Prostate gland (tissue), 2 donors: ENCODE results near the gene CCDC106. TPM values are rescaled to one million over a fixed set of nuclear protein-coding genes. Genes with fewer than 3 reads are reported as not detected.

Experiments used
- DNase-seq: peaks from one replicate; pipeline ENCODE4 v3.0.0-alpha.2; 2019; ENCODE audit warnings: low spot score
- H3K27ac ChIP-seq, 2 donors: fragments of 200-600 bp; sonication (generic); 2 replicates each; pipeline ENCODE4 v1.5.1; 2017 to 2019
- H3K27me3 ChIP-seq: fragments of 200-600 bp; sonication (generic); replicated peaks from 2 replicates; pipeline ENCODE4 v1.5.1; 2019; ENCODE audit not compliant: insufficient read depth
- H3K36me3 ChIP-seq, 2 donors: fragments of 200-600 bp; sonication (generic); 1 replicate in 1 of 2; 2 replicates in 1 of 2; pipeline versions ENCODE4 v1.5.1 to v1.8.1; 2017 to 2019
- H3K4me1 ChIP-seq: fragments of 200-600 bp; sonication (generic); replicated peaks from 2 replicates; pipeline ENCODE4 v1.5.1; 2019
- H3K4me3 ChIP-seq, 2 donors: fragments of 200-600 bp; sonication (generic); 2 replicates each; pipeline ENCODE4 v1.5.1; 2017 to 2019
- H3K9me3 ChIP-seq: fragments of 200-600 bp; sonication (generic); 2 replicates; pipeline ENCODE4 v1.5.1; 2017
- POLR2A ChIP-seq: fragments of 450-650 bp; IDR thresholded peaks from one replicate; pipeline ENCODE4 v1.6.1; 2016; ENCODE audit warnings: antibody characterized with exemption, mild to moderate bottlenecking
- POLR2AphosphoS5 ChIP-seq: sonication (generic); formaldehyde crosslinking; IDR thresholded peaks from one replicate; pipeline ENCODE4 v1.6.1; 2017; ENCODE audit warnings: antibody characterized with exemption
- WGBS: methylation state at CpG from one replicate; pipeline ENCODE4 v1.1.5; 2018; 5-methylcytosine and 5-hydroxymethylcytosine counted together
- intact Hi-C: fragments of 100-400 bp; cut with DNase I; formaldehyde crosslinking; loops from one replicate; pipeline ENCODE4 v1.14.2; 2022
- total RNA-seq, 2 donors: library from RNA; depleted of rRNA; stranded (reverse); fragments of >200 nt; gene quantifications; one replicate each; pipeline ENCODE4 v1.1.0, GENCODE V29; 2016
- TF ChIP-seq, protein P1 (sequence below), 4 experiments: fragments of 200-600 bp in 2 of 4; fragments of 450-650 bp in 2 of 4; sonication (generic) in 2 of 4; IDR thresholded peaks; 1 replicate in 3 of 4; 2 replicates in 1 of 4; pipeline ENCODE4 v1.5.1; 2016 to 2019; ENCODE audit warnings: antibody characterized with exemption in 4 of 4, mild to moderate bottlenecking in 2 of 4, moderate library complexity in 2 of 4

Gene CCDC106
- total RNA-seq, 2 donors from 2014 or later: 17.7 to 70.2 TPM

DNA sequence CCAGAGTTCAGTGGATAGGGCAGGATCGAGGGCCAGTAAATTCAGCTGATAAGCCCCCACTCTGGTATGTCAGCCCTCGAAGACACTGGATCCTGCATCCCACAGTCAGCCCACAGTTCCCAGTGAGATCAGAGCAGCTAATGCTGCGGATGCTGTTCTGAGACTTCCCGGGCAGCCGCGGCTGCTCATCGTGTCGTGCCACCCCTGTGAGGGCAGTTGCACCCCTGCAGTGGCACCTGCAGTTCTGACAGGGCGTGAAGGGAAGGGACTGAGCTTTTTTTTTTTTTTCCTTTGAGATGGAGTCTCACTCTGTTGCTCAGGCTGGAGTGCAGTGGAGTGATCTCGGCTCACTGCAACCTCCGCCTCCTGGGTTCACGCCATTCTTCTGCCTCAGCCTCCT is 19.5 kb downstream of the CCDC106 start:
- intact Hi-C loops: no loop called here
- H3K9me3 ChIP-seq: no peaks in the 10 kb centered on the region
- DNase-seq: no peak
- TF ChIP-seq POLR2A (no peak), POLR2AphosphoS5 (no peak)
- TF ChIP-seq, protein P1, sequence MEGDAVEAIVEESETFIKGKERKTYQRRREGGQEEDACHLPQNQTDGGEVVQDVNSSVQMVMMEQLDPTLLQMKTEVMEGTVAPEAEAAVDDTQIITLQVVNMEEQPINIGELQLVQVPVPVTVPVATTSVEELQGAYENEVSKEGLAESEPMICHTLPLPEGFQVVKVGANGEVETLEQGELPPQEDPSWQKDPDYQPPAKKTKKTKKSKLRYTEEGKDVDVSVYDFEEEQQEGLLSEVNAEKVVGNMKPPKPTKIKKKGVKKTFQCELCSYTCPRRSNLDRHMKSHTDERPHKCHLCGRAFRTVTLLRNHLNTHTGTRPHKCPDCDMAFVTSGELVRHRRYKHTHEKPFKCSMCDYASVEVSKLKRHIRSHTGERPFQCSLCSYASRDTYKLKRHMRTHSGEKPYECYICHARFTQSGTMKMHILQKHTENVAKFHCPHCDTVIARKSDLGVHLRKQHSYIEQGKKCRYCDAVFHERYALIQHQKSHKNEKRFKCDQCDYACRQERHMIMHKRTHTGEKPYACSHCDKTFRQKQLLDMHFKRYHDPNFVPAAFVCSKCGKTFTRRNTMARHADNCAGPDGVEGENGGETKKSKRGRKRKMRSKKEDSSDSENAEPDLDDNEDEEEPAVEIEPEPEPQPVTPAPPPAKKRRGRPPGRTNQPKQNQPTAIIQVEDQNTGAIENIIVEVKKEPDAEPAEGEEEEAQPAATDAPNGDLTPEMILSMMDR (IDR thresholded peaks at IDR 0.05): no peak
- 88% methylated on average over 12 of the region's 12 CpGs for WGBS
- no peaks in the 10 kb centered on the region for H3K27me3 ChIP-seq
- H3K36me3 ChIP-seq: peaks cover 36 to 53% of the 10 kb centered on the region in 2 donors
- no peaks in the 10 kb centered on the region for H3K4me1 ChIP-seq
- H3K4me3 ChIP-seq: no peak overlapping the region
- no peak overlapping the region for H3K27ac ChIP-seq

DNA sequence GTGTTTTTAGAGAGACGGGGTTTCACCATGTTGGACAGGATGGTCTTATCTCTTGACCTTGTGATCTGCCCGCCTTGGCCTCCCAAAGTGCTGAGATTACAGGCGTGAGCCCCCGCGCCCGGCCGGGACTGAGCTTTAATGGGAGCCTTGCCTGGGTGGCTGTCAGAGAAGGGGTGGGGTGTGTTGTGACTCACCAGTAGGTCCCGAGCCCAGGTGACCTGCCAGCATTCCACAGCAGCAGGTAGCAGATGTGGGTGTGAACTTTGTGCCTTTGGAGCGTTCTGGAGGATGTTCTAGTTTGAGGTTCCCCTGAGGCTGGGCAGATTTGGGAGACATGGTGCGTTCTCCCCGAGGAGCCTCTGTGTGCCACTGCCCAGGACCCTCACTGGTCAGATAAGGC is 19.9 kb downstream of the CCDC106 start:
- H3K4me1 ChIP-seq: no peaks in the 10 kb centered on the region

DNA sequence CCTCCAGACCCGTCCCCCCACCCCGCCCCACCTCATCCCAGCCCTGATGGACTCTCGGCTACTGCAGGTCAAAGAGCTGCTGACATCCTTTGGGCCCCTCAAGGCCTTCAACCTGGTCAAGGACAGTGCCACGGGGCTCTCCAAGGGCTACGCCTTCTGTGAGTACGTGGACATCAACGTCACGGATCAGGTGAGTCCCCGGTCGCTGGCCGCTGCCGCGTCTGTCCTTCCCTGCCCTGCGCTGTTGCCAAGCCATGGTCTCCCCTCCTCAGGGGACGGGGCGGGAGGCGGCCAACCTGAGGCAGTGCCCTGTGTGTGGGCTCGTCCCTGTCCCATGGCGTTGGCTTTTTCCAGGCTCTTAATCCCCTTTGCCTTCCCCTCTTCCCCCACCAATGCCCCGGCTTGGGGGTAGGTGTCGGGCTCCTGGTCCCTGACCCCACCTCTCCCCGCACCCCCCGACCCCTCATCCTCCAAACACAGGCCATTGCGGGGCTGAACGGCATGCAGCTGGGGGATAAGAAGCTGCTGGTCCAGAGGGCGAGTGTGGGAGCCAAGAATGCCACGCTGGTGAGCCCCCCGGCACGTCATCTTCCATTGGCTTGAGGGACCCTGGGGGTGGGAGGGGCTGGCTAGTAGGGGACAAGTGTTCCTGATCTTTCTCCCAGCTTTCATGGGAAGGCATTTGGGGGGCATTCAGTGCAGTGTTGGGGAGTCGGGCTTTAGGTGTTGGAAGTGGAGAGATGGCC is 20.8 kb downstream of the CCDC106 start:
- Histone ChIP-seq H3K27me3 (no peaks in the 10 kb centered on the region), H3K9me3 (no peaks in the 10 kb centered on the region), H3K4me1 (no peaks in the 10 kb centered on the region), H3K4me3 (no peak overlapping the region), H3K36me3 (peaks cover 28 to 41% of the 10 kb centered on the region in 2 donors), H3K27ac (no peak overlapping the region)
- intact Hi-C loops: no loop called here
- WGBS: 90% methylated on average over 30 of the region's 30 CpGs
- TF ChIP-seq POLR2AphosphoS5 (no peak), POLR2A (no peak)
- TF ChIP-seq, protein P1 (IDR thresholded peaks at IDR 0.05): no peak
- no peak for DNase-seq

More for the DNA sequence above, 19.9 kb downstream of the CCDC106 start:
- intact Hi-C loops: no loop called here
- TF ChIP-seq, protein P1 (IDR thresholded peaks at IDR 0.05): no peak
- TF ChIP-seq POLR2A (no peak), POLR2AphosphoS5 (no peak)
- 71% methylated on average over 11 of the region's 11 CpGs for WGBS
- H3K36me3 ChIP-seq: peaks cover 32 to 48% of the 10 kb centered on the region in 2 donors
- H3K27ac ChIP-seq: no peak overlapping the region
- no peaks in the 10 kb centered on the region for H3K27me3 ChIP-seq
- H3K9me3 ChIP-seq: no peaks in the 10 kb centered on the region
- DNase-seq: no peak
- H3K4me3 ChIP-seq: no peak overlapping the region

DNA sequence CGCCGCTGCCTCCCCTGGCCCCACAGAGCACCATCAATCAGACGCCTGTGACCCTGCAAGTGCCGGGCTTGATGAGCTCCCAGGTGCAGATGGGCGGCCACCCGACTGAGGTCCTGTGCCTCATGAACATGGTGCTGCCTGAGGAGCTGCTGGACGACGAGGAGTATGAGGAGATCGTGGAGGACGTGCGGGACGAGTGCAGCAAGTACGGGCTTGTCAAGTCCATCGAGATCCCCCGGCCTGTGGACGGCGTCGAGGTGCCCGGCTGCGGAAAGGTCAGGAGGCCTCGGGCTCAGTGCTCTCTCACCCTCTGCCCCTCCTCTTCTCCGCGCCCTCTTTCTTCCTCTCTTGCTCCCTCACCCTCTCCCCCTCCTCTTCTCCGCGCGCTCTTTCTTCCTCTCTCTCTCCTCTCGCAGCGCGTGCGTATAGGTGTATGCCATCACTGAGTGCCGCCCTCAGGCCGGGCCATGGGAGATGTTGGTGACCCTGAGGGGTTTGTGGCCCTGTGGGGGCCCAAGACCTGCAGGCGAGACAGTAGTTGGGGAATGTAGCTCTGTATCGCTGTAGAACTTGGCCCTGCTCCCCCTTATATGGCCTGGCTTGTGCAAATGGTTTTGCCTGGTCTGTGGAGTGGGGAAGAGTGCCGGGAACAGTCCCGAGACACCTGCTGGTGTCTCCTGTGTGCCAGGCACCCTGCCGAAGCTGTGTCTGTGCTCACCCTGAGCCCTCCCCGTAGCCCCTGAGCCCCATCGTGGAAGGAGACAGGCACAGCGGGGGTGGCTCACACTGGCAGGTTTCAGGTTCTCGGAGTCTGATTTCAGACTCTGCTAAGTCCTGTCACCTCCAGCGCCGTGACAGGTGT is 21.6 kb downstream of the CCDC106 start:
- intact Hi-C loops: no loop called here
- no peaks in the 10 kb centered on the region for H3K9me3 ChIP-seq
- no peak overlapping the region for H3K4me3 ChIP-seq
- DNase-seq: no peak
- H3K36me3 ChIP-seq: peaks cover 21 to 32% of the 10 kb centered on the region in 2 donors
- 82% methylated on average over 40 of the region's 43 CpGs for WGBS
- no peaks in the 10 kb centered on the region for H3K27me3 ChIP-seq
- TF ChIP-seq, protein P1 (IDR thresholded peaks at IDR 0.05): no peak
- TF ChIP-seq POLR2AphosphoS5 (no peak), POLR2A (no peak)
- H3K4me1 ChIP-seq: no peaks in the 10 kb centered on the region
- no peak overlapping the region for H3K27ac ChIP-seq
